ENCODE data around the gene KCNAB1.
"Not testable (repeated sequence)": the region's sequence is repeated elsewhere in the genome, so short reads cannot be mapped to it uniquely, and the experiment has no call there.

GRCh38 chr3:156284637-156285036 lies 164.3 kb downstream of the KCNAB1 start:
- not testable (repeated sequence) for TF ChIP-seq CTCF (IDR thresholded peaks at IDR 0.05; ENCODE audit: low read length); EZH2 (IDR thresholded peaks at IDR 0.05; ENCODE audit: borderline replicate concordance, low read length)
